ENCODE results near the gene NUF2. TPM values are rescaled to one million over a fixed set of nuclear protein-coding genes. Genes with fewer than 3 reads are reported as not detected.

NUF2 gene
- total and polyA plus RNA-seq, 2 of the 8 experiments (the other 6 are each of a cell fraction or from before 2014, with no cell fraction given) = 12.1 to 28.3 TPM

DNA sequence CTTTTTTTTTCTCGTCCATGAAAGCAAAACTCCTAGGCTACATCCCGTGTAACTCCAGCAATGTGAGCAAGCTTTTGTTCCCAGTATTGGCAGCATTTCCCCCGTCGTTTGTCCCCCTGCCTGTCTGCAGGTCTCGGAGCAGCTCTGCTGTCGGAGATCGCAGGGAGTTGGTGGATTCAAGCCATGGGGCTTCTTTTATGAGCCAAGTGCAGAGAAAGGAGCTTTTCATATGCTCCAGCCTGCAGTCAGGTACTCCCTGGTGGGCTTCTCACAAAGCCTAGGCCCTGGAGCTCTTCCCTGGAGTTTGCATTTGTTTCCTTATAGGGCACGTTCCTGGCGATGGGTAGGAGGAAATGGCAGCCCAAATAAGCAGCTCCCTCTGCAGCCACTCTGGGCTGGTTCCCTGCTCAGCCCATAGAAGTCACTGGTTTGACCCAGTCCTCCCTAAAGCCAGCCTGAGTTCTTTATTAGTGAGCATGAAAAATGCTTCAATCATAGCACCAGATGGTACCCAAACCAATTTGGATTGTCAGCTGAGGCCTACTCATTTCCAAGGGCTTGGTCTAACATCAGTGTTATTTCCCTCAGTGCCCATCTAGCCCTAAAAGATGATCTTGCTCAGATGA is 78.3 kb downstream of the NUF2 start (continued):
- TF ChIP-seq JUN (IDR thresholded peaks at IDR 0.05; ENCODE audit: low read depth, low read length) (no peak), KDM1A (IDR thresholded peaks at IDR 0.05; ENCODE audit: borderline replicate concordance, low read length) (peak; percentile 66; the same call in 1 of the 2 replicates), TAF7 (optimal IDR thresholded peaks at IDR 0.05; ENCODE audit: borderline replicate concordance, low read depth, low read length) (no peak), CBX5 (IDR thresholded peaks at IDR 0.05; ENCODE audit: low read depth, low read length) (no peak), TCF12 (IDR thresholded peaks at IDR 0.05; ENCODE audit: low read depth, low read length) (0 out of 2 replicates have a peak, but pooled peaks have one; percentile 35), SRF (IDR thresholded peaks at IDR 0.05; ENCODE audit: low read depth, low read length) (peak; percentile 73), YY1 (IDR thresholded peaks at IDR 0.05; ENCODE audit: low read depth, low read length) (peak; percentile 74), HDAC2 (IDR thresholded peaks at IDR 0.05; ENCODE audit: borderline replicate concordance in 1 of 2, low read depth in 2 of 2, low read length in 2 of 2) (peak; percentile 85 to 99; a peak in 3 of 4 replicates), CEBPB (IDR thresholded peaks at IDR 0.05; ENCODE audit: low read depth, low read length) (no peak), FOSL1 (IDR thresholded peaks at IDR 0.05; ENCODE audit: insufficient read depth, low read depth, low read length) (no peak), POLR2AphosphoS5 (IDR thresholded peaks at IDR 0.05; ENCODE audit: low read depth, low read length) (no peak), ASH2L (IDR thresholded peaks at IDR 0.05; ENCODE audit: low read length) (peak; percentile 68), SP4 (IDR thresholded peaks at IDR 0.05; ENCODE audit: low read length) (0 out of 2 replicates have a peak, but pooled peaks have one; percentile 41), SIN3A (conservative IDR thresholded peaks at IDR 0.05 in 1 of 2, IDR thresholded peaks at IDR 0.05 in 1 of 2; ENCODE audit: low read depth in 1 of 2, low read length in 2 of 2) (no peak), NANOG (IDR thresholded peaks at IDR 0.05; ENCODE audit: insufficient read depth, low read depth, low read length, poor library complexity, severe bottlenecking) (peak; percentile 68)
- TF ChIP-seq, protein P1, sequence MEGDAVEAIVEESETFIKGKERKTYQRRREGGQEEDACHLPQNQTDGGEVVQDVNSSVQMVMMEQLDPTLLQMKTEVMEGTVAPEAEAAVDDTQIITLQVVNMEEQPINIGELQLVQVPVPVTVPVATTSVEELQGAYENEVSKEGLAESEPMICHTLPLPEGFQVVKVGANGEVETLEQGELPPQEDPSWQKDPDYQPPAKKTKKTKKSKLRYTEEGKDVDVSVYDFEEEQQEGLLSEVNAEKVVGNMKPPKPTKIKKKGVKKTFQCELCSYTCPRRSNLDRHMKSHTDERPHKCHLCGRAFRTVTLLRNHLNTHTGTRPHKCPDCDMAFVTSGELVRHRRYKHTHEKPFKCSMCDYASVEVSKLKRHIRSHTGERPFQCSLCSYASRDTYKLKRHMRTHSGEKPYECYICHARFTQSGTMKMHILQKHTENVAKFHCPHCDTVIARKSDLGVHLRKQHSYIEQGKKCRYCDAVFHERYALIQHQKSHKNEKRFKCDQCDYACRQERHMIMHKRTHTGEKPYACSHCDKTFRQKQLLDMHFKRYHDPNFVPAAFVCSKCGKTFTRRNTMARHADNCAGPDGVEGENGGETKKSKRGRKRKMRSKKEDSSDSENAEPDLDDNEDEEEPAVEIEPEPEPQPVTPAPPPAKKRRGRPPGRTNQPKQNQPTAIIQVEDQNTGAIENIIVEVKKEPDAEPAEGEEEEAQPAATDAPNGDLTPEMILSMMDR (IDR thresholded peaks at IDR 0.05; ENCODE audit: control extremely low read depth in 1 of 3, insufficient read depth in 1 of 3, low read depth in 1 of 3, low read length in 3 of 3) = no peak
- TF ChIP-seq, protein P2, sequence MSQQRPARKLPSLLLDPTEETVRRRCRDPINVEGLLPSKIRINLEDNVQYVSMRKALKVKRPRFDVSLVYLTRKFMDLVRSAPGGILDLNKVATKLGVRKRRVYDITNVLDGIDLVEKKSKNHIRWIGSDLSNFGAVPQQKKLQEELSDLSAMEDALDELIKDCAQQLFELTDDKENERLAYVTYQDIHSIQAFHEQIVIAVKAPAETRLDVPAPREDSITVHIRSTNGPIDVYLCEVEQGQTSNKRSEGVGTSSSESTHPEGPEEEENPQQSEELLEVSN (IDR thresholded peaks at IDR 0.05) = peak; percentile 25; the same call in 1 of the 2 replicates
- TF ChIP-seq, protein P3, sequence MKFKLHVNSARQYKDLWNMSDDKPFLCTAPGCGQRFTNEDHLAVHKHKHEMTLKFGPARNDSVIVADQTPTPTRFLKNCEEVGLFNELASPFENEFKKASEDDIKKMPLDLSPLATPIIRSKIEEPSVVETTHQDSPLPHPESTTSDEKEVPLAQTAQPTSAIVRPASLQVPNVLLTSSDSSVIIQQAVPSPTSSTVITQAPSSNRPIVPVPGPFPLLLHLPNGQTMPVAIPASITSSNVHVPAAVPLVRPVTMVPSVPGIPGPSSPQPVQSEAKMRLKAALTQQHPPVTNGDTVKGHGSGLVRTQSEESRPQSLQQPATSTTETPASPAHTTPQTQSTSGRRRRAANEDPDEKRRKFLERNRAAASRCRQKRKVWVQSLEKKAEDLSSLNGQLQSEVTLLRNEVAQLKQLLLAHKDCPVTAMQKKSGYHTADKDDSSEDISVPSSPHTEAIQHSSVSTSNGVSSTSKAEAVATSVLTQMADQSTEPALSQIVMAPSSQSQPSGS (IDR thresholded peaks at IDR 0.05; ENCODE audit: low read length) = peak; percentile 82; the same call in 1 of the 2 replicates
- TF ChIP-seq, protein P4, sequence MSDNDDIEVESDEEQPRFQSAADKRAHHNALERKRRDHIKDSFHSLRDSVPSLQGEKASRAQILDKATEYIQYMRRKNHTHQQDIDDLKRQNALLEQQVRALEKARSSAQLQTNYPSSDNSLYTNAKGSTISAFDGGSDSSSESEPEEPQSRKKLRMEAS (IDR thresholded peaks at IDR 0.05) = peak; percentile 46; the same call in 1 of the 2 replicates

Measured in H1 (cell line).